Measurements from ENCODE around the gene SEC31B. TPM values are rescaled to one million over a fixed set of nuclear protein-coding genes. Genes with fewer than 3 reads are reported as not detected.

SEC31B gene
- polyA plus RNA-seq, 4 donors = 4.4 to 18.6 (median 10.3) TPM

DNA sequence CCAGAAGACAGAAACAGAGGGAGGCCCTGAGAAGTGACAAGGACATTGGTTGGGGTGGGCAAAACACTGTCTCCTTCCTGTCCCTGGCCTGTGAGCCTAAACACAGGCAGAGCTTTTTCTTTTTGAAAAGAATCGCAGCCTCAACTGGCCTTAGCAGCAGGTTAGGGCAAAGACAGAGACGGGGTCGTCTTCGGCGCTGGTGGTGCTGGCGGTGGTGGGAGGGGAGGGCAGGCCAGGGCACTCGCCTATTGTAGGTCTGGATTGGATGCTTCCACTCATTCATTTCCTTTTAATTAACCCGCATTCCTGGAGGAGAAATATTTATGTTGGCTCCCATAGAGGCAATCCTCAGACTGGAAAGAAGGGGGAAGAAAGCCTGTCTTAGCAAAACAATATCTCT is 34.3 kb downstream of the SEC31B start:
- WGBS, 3 donors = 72 to 96% (median 83%) methylated on average over 8 of the region's 8 CpGs
- Histone ChIP-seq H3K27ac (ENCODE audit: low read depth in 1 of 3, low read length in 2 of 3) (no peak overlapping the region), H3K27me3 (ENCODE audit: control insufficient read depth in 3 of 3, insufficient read depth in 3 of 3, low read length in 3 of 3) (peaks cover 0 to 17% (median 0%) of the 10 kb centered on the region in 3 donors), H3K4me1 (ENCODE audit: control insufficient read depth in 3 of 3, insufficient read depth in 2 of 3, low read depth in 1 of 3, low read length in 2 of 3) (peaks cover 0 to 24% (median 0%) of the 10 kb centered on the region in 3 donors), H3K36me3 (ENCODE audit: control insufficient read depth in 3 of 3, insufficient read depth in 2 of 3, low read depth in 1 of 3, low read length in 3 of 3) (peaks cover 0 to 34% (median 8%) of the 10 kb centered on the region in 3 donors), H3K9me3 (ENCODE audit: control insufficient read depth in 2 of 2, insufficient read depth in 1 of 2, low read depth in 1 of 2, low read length in 1 of 2) (no peaks in the 10 kb centered on the region), H3K4me3 (ENCODE audit: low read depth in 1 of 3, low read length in 3 of 3) (no peak overlapping the region)
- no peak for FAIRE-seq
- DNase-seq = no peak

DNA sequence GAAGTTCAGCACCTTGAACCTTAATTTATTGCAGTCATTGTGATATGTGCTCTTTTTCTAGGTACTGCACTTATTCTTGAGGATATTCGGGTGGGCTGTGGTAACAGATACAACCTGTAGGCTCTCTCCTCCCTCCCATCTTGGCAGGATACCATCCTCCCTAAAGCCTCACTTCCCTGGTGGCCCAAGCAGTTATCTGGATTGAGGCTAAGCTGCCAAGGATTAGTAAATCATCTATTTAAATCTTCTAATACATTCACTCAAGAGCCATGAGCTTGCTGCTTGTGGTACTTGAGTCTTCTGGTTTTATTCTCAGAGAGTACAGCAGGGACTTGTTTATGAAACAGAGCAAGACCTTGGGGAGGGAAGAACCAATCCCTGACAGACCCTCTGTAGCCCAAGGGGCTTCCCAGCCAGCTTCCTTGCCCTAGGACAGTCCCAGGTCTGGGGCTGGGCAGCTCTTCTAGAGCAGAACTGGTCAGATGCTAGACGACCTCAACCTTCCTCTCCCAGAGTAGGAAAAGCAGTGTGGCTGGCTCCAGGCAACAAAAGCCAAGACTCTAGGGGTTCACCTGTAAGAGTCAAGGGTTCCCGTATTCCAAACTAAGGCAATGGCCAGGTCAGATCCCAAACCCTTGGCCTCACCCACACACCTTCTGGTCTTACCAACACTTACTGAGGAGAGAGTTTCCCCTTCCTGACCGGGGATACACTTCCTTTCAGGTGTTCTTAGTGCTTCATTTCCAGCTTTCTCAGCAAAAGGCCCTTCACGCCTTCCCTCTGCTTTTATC is 35.6 kb downstream of the SEC31B start:
- Histone ChIP-seq H3K4me3 (ENCODE audit: low read depth in 1 of 3, low read length in 3 of 3) (no peak overlapping the region), H3K27me3 (ENCODE audit: control insufficient read depth in 3 of 3, insufficient read depth in 3 of 3, low read length in 3 of 3) (peaks cover 0 to 23% (median 5%) of the 10 kb centered on the region in 3 donors), H3K27ac (ENCODE audit: low read depth in 1 of 3, low read length in 2 of 3) (no peak overlapping the region), H3K4me1 (ENCODE audit: control insufficient read depth in 3 of 3, insufficient read depth in 2 of 3, low read depth in 1 of 3, low read length in 2 of 3) (peaks cover 0 to 35% (median 0%) of the 10 kb centered on the region in 3 donors), H3K9me3 (ENCODE audit: control insufficient read depth in 2 of 2, insufficient read depth in 1 of 2, low read depth in 1 of 2, low read length in 1 of 2) (no peaks in the 10 kb centered on the region), H3K36me3 (ENCODE audit: control insufficient read depth in 3 of 3, insufficient read depth in 2 of 3, low read depth in 1 of 3, low read length in 3 of 3) (peaks cover 0 to 25% (median 4%) of the 10 kb centered on the region in 3 donors)
- DNase-seq = no peak
- no peak for FAIRE-seq
- WGBS, 3 donors = 77 to 81% (median 78%) methylated on average over 5 of the region's 5 CpGs

DNA sequence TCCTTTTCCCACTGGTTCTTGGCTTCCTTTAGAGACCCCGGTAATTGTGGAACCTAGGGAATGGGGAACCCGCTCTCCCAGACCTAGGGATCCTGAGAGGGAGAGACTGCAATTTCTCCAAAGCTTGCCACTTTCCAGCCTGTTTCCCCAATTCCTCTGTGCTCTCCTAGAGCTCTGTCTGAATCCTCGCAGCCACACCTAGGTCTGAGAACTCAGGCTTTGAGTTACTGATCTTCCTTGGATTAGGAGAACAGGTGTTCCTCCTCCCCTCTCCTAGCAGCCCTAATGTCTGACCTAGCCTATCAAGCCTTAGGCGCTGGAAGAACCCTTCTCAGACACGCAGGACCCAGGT is 36.9 kb downstream of the SEC31B start:
- Histone ChIP-seq H3K9me3 (ENCODE audit: control insufficient read depth in 2 of 2, insufficient read depth in 1 of 2, low read depth in 1 of 2, low read length in 1 of 2) (no peaks in the 10 kb centered on the region), H3K36me3 (ENCODE audit: control insufficient read depth in 3 of 3, insufficient read depth in 2 of 3, low read depth in 1 of 3, low read length in 3 of 3) (peaks cover 0 to 14% (median 1%) of the 10 kb centered on the region in 3 donors), H3K4me3 (ENCODE audit: low read depth in 1 of 3, low read length in 3 of 3) (no peak overlapping the region), H3K27ac (ENCODE audit: low read depth in 1 of 3, low read length in 2 of 3) (no peak overlapping the region), H3K27me3 (ENCODE audit: control insufficient read depth in 3 of 3, insufficient read depth in 3 of 3, low read length in 3 of 3) (peaks cover 0 to 23% (median 6%) of the 10 kb centered on the region in 3 donors), H3K4me1 (ENCODE audit: control insufficient read depth in 3 of 3, insufficient read depth in 2 of 3, low read depth in 1 of 3, low read length in 2 of 3) (peaks cover 0 to 36% (median 0%) of the 10 kb centered on the region in 3 donors)
- DNase-seq (no peak), FAIRE-seq (no peak)
- 20 to 39% (median 31%) methylated on average over 5 of the region's 5 CpGs for WGBS, 3 donors

DNA sequence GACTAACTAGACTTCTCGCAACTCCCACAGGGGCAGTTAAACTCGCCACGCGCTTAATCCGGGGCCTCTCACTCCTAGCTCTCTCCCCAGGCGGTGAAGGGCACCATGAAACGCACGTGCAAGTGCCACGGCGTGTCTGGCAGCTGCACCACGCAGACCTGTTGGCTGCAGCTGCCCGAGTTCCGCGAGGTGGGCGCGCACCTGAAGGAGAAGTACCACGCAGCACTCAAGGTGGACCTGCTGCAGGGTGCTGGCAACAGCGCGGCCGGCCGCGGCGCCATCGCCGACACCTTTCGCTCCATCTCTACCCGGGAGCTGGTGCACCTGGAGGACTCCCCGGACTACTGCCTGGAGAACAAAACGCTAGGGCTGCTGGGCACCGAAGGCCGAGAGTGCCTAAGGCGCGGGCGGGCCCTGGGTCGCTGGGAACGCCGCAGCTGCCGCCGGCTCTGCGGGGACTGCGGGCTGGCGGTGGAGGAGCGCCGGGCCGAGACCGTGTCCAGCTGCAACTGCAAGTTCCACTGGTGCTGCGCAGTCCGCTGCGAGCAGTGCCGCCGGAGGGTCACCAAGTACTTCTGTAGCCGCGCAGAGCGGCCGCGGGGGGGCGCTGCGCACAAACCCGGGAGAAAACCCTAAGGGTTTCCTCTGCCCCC is 37.4 kb downstream of the SEC31B start:
- no peaks in the 10 kb centered on the region for H3K9me3 ChIP-seq (ENCODE audit: control insufficient read depth in 2 of 2, insufficient read depth in 1 of 2, low read depth in 1 of 2, low read length in 1 of 2)
- DNase-seq (peak; percentile 57 to 90), FAIRE-seq (no peak)
- H3K4me1 ChIP-seq (ENCODE audit: control insufficient read depth in 3 of 3, insufficient read depth in 2 of 3, low read depth in 1 of 3, low read length in 2 of 3) = peaks cover 0 to 36% (median 0%) of the 10 kb centered on the region in 3 donors
- H3K36me3 ChIP-seq (ENCODE audit: control insufficient read depth in 3 of 3, insufficient read depth in 2 of 3, low read depth in 1 of 3, low read length in 3 of 3) = peaks cover 0 to 9% (median under 1%) of the 10 kb centered on the region in 3 donors
- 0 to 1% (median 1%) methylated on average over 49 to 59 of the region's 59 CpGs for WGBS, 3 donors
- H3K27me3 ChIP-seq (ENCODE audit: control insufficient read depth in 3 of 3, insufficient read depth in 3 of 3, low read length in 3 of 3) = peaks cover 0 to 23% (median 6%) of the 10 kb centered on the region in 3 donors
- H3K4me3 ChIP-seq (ENCODE audit: low read depth in 1 of 3, low read length in 3 of 3) = peak overlapping the region; percentile 38 to 40 (median 39)
- no peak overlapping the region for H3K27ac ChIP-seq (ENCODE audit: low read depth in 1 of 3, low read length in 2 of 3)

DNA sequence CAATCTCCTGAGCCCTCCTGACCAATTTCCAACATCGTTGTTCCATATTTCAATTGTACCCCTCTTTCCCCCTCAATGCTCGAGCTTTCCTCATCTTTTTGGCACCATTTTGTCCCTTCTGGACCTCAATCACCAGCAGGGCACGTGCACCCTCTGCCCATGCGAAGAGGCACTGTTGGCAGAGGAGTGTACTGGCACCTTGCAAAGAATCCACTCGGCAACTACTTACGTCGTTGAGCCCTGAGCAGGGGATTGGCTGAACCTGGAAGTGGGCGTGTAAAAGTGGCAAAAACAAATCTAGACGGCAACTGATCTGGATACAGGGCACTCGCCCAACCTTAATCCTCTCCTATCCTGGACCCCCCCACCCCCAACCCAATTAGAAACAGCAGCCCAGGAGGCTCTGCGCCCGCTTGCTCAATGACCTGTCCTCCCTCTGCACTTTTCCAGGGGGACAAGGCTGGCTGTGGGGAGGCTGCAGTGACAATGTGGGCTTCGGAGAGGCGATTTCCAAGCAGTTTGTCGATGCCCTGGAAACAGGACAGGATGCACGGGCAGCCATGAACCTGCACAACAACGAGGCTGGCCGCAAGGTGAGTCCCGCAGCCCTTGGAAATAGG is 38.1 kb downstream of the SEC31B start:
- WGBS, 3 donors = 1 to 3% (median 2%) methylated on average over 19 of the region's 19 CpGs
- DNase-seq (peak; percentile 90 to 92), FAIRE-seq (no peak)
- H3K9me3 ChIP-seq (ENCODE audit: control insufficient read depth in 2 of 2, insufficient read depth in 1 of 2, low read depth in 1 of 2, low read length in 1 of 2) = no peaks in the 10 kb centered on the region
- peaks cover 0 to 23% (median 6%) of the 10 kb centered on the region in 3 donors for H3K27me3 ChIP-seq (ENCODE audit: control insufficient read depth in 3 of 3, insufficient read depth in 3 of 3, low read length in 3 of 3)
- peak overlapping the region in 2 of 3 donors; percentile 39 to 40 for H3K4me3 ChIP-seq (ENCODE audit: low read depth in 1 of 3, low read length in 3 of 3)
- H3K36me3 ChIP-seq (ENCODE audit: control insufficient read depth in 3 of 3, insufficient read depth in 2 of 3, low read depth in 1 of 3, low read length in 3 of 3) = peaks cover 0 to 4% (median 0%) of the 10 kb centered on the region in 3 donors
- H3K27ac ChIP-seq (ENCODE audit: low read depth in 1 of 3, low read length in 2 of 3) = no peak overlapping the region
- H3K4me1 ChIP-seq (ENCODE audit: control insufficient read depth in 3 of 3, insufficient read depth in 2 of 3, low read depth in 1 of 3, low read length in 2 of 3) = peaks cover 0 to 36% (median 0%) of the 10 kb centered on the region in 3 donors

DNA sequence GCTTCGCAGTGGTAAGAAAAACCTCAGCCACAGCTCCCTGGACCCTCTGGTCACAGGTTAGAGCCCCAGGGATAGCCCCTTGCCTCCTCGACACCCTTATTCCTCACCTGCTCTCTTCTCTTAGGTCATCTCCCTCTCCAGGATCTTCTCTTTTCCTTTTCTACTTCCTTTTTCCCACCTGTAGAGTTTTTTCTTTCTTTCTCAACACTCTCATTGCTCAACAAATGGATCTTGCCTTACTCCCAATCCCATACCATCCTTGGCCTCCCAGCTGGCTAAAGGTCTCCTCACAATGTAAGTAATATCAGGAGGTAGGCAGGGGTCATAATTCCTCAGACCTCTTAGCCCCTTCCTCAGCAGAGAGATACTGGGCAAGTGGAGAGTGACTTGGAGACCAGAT is 39.7 kb downstream of the SEC31B start:
- Histone ChIP-seq H3K9me3 (ENCODE audit: control insufficient read depth in 2 of 2, insufficient read depth in 1 of 2, low read depth in 1 of 2, low read length in 1 of 2) (no peaks in the 10 kb centered on the region), H3K4me3 (ENCODE audit: low read depth in 1 of 3, low read length in 3 of 3) (no peak overlapping the region), H3K27ac (ENCODE audit: low read depth in 1 of 3, low read length in 2 of 3) (no peak overlapping the region), H3K4me1 (ENCODE audit: control insufficient read depth in 3 of 3, insufficient read depth in 2 of 3, low read depth in 1 of 3, low read length in 2 of 3) (peaks cover 0 to 36% (median 0%) of the 10 kb centered on the region in 3 donors), H3K36me3 (ENCODE audit: control insufficient read depth in 3 of 3, insufficient read depth in 2 of 3, low read depth in 1 of 3, low read length in 3 of 3) (no peaks in the 10 kb centered on the region), H3K27me3 (ENCODE audit: control insufficient read depth in 3 of 3, insufficient read depth in 3 of 3, low read length in 3 of 3) (peaks cover 0 to 23% (median 6%) of the 10 kb centered on the region in 3 donors)
- WGBS, 3 donors = 73 to 86% (median 74%) methylated on average over 2 of the region's 2 CpGs
- peak in 1 of 2 donors; percentile 11 for DNase-seq
- no peak for FAIRE-seq

DNA sequence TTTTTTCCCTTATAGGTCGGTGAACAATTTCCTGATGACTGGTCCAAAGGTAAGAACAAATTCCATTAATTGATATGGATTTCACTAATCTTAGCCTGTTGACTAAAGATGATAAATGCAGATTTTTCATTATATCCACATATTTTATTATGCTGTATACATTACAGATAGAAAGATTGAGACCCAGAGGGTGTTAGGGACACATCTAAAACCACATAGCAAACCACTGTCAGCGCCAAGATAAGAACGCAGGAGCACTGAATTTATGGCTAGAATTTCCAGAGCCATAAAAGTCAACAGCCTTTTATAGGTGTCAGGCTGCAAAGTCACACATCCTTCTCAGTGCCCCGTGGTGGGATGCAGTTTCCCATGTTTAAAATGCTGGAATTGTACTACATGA is 40.6 kb downstream of the SEC31B start:
- H3K27me3 ChIP-seq (ENCODE audit: control insufficient read depth in 3 of 3, insufficient read depth in 3 of 3, low read length in 3 of 3) = peaks cover 0 to 23% (median 6%) of the 10 kb centered on the region in 3 donors
- no peak for FAIRE-seq

DNA sequence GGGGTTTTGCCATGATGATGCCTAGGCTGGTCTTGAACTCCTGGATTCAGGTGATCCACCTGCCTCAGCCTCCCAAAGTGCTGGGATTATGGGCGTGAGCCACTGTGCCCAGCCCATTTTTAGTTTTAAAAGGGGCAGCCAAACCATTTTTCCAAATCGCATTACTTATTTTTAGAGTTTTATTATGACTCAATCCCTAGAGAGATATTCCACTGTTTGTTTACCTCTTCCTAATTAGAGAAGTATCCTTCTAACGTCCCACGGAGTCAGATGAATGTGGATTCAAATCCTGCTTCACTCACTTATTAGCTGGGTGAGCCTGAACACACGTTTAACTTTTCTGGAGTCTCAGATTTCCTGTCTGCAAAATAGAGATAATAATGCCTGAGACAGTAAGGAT is 41.7 kb downstream of the SEC31B start:
- Histone ChIP-seq H3K36me3 (ENCODE audit: control insufficient read depth in 3 of 3, insufficient read depth in 2 of 3, low read depth in 1 of 3, low read length in 3 of 3) (no peaks in the 10 kb centered on the region), H3K4me1 (ENCODE audit: control insufficient read depth in 3 of 3, insufficient read depth in 2 of 3, low read depth in 1 of 3, low read length in 2 of 3) (peaks cover 0 to 24% (median 0%) of the 10 kb centered on the region in 3 donors), H3K9me3 (ENCODE audit: control insufficient read depth in 2 of 2, insufficient read depth in 1 of 2, low read depth in 1 of 2, low read length in 1 of 2) (no peaks in the 10 kb centered on the region), H3K27me3 (ENCODE audit: control insufficient read depth in 3 of 3, insufficient read depth in 3 of 3, low read length in 3 of 3) (peaks cover 0 to 19% (median 9%) of the 10 kb centered on the region in 3 donors), H3K27ac (ENCODE audit: low read depth in 1 of 3, low read length in 2 of 3) (no peak overlapping the region), H3K4me3 (ENCODE audit: low read depth in 1 of 3, low read length in 3 of 3) (no peak overlapping the region)
- DNase-seq (no peak), FAIRE-seq (no peak)
- 26 to 34% (median 28%) methylated on average over 5 of the region's 5 CpGs for WGBS, 3 donors

More for the DNA sequence above, 40.6 kb downstream of the SEC31B start:
- 7 to 30% (median 13%) methylated on average over 4 of the region's 4 CpGs for WGBS, 3 donors
- DNase-seq = peak; percentile 38 to 61
- Histone ChIP-seq H3K9me3 (ENCODE audit: control insufficient read depth in 2 of 2, insufficient read depth in 1 of 2, low read depth in 1 of 2, low read length in 1 of 2) (no peaks in the 10 kb centered on the region), H3K36me3 (ENCODE audit: control insufficient read depth in 3 of 3, insufficient read depth in 2 of 3, low read depth in 1 of 3, low read length in 3 of 3) (no peaks in the 10 kb centered on the region), H3K4me3 (ENCODE audit: low read depth in 1 of 3, low read length in 3 of 3) (no peak overlapping the region), H3K4me1 (ENCODE audit: control insufficient read depth in 3 of 3, insufficient read depth in 2 of 3, low read depth in 1 of 3, low read length in 2 of 3) (peaks cover 0 to 34% (median 0%) of the 10 kb centered on the region in 3 donors), H3K27ac (ENCODE audit: low read depth in 1 of 3, low read length in 2 of 3) (no peak overlapping the region)
